Left ventricle myocardium inferior (tissue), 1 donor: ENCODE results near the gene TRIO. TPM values are rescaled to one million over a fixed set of nuclear protein-coding genes. Genes with fewer than 3 reads are reported as not detected.

Experiments
- DNase-seq: peaks from one replicate; pipeline ENCODE4 v3.0.0-alpha.2; 2020
- H3K27ac ChIP-seq: fragments of 200-600 bp; replicated peaks from 2 replicates; pipeline ENCODE4 v1.8.0; 2021
- H3K27me3 ChIP-seq: fragments of 200-600 bp; 2 replicates; pipeline ENCODE4 v1.8.0; 2021; ENCODE audit warnings: low read depth
- H3K36me3 ChIP-seq: fragments of 200-600 bp; 2 replicates; pipeline ENCODE4 v1.8.0; 2021
- H3K4me1 ChIP-seq: fragments of 200-600 bp; 2 replicates; pipeline ENCODE4 v1.8.0; 2021
- H3K4me3 ChIP-seq: fragments of 200-600 bp; 2 replicates; pipeline ENCODE4 v1.8.0; 2021; ENCODE audit warnings: mild to moderate bottlenecking, moderate library complexity
- H3K9me3 ChIP-seq: fragments of 200-600 bp; replicated peaks from 2 replicates; pipeline ENCODE4 v1.8.0; 2021
- CTCF ChIP-seq: fragments of 200-600 bp; IDR thresholded peaks from 2 replicates; pipeline ENCODE4 v1.8.0; 2021; ENCODE audit warnings: antibody characterized with exemption, mild to moderate bottlenecking, borderline replicate concordance
- intact Hi-C: fragments of 100-400 bp; cut with micrococcal nuclease; formaldehyde crosslinking; loops from one replicate; pipeline ENCODE4 v1.11.0; 2022
- total RNA-seq: library from RNA; stranded (reverse); fragmentation: NEBNext Ultra II Directional; extraction: Animal tissue kit (Norgen Biotek cat#: 25700); gene quantifications from one replicate; pipeline ENCODE4 v1.2.1, GENCODE V29; 2021
- donor health status: DM: no; HTN: yes; CAD: no; lungs with severe emphysema.

The TRIO gene
- total RNA-seq, 1 donor from 2014 or later = 52.8 TPM

GRCh38 chr5:14339468-14339867, 196.3 kb downstream of the TRIO start:
- Histone ChIP-seq H3K27me3 (no peaks in the 10 kb centered on the region), H3K36me3 (peaks cover 48% of the 10 kb centered on the region), H3K4me1 (peaks cover 35% of the 10 kb centered on the region), H3K27ac (no peak overlapping the region), H3K4me3 (no peak overlapping the region), H3K9me3 (no peaks in the 10 kb centered on the region)
- no peak for TF ChIP-seq CTCF
- DNase-seq = no peak
- intact Hi-C loops = no loop called here

- no peaks in the 10 kb centered on the region for H3K27me3 ChIP-seq
- peaks cover 32% of the 10 kb centered on the region for H3K4me1 ChIP-seq
- no peak overlapping the region for H3K27ac ChIP-seq
- intact Hi-C loops = no loop called here
- peaks cover 41% of the 10 kb centered on the region for H3K36me3 ChIP-seq
- no peak for DNase-seq
- no peak overlapping the region for H3K4me3 ChIP-seq
- H3K9me3 ChIP-seq = no peaks in the 10 kb centered on the region
- no peak for TF ChIP-seq CTCF
Measured at GRCh38 chr5:14341571-14342230, 198.6 kb downstream of the TRIO start.

GRCh38 chr5:14342306-14342705, 199.2 kb downstream of the TRIO start:
- peaks cover 35% of the 10 kb centered on the region for H3K36me3 ChIP-seq

GRCh38 chr5:14343376-14343775, 200.2 kb downstream of the TRIO start:
- Histone ChIP-seq H3K27ac (no peak overlapping the region), H3K4me3 (no peak overlapping the region), H3K27me3 (no peaks in the 10 kb centered on the region), H3K4me1 (peaks cover 32% of the 10 kb centered on the region), H3K9me3 (no peaks in the 10 kb centered on the region), H3K36me3 (peaks cover 24% of the 10 kb centered on the region)
- intact Hi-C loops = no loop called here
- TF ChIP-seq CTCF = no peak
- no peak for DNase-seq

More at GRCh38 chr5:14342306-14342705, 199.2 kb downstream of the TRIO start:
- H3K27me3 ChIP-seq = no peaks in the 10 kb centered on the region
- H3K27ac ChIP-seq = no peak overlapping the region
- no peaks in the 10 kb centered on the region for H3K9me3 ChIP-seq
- H3K4me3 ChIP-seq = no peak overlapping the region
- DNase-seq = no peak
- intact Hi-C loops = no loop called here
- no peak for TF ChIP-seq CTCF
- peaks cover 32% of the 10 kb centered on the region for H3K4me1 ChIP-seq

GRCh38 chr5:14347522-14347921, 204.4 kb downstream of the TRIO start:
- intact Hi-C loops = no loop called here
- Histone ChIP-seq H3K27me3 (no peaks in the 10 kb centered on the region), H3K4me3 (no peak overlapping the region), H3K36me3 (peaks cover 11% of the 10 kb centered on the region), H3K9me3 (no peaks in the 10 kb centered on the region), H3K27ac (no peak overlapping the region), H3K4me1 (peaks cover 8% of the 10 kb centered on the region)
- no peak for DNase-seq
- no peak for TF ChIP-seq CTCF
